ENCODE results near the gene GINS2. TPM values are rescaled to one million over a fixed set of nuclear protein-coding genes. Genes with fewer than 3 reads are reported as not detected.

GINS2 gene
- polyA plus RNA-seq, 1 experiment: 5.5 TPM

GRCh38 chr16:85709766-85710585, 21.2 kb upstream of the GINS2 start:
- CTCF ChIA-PET: interaction anchor here (0.8 to 1.8 kb wide), 2 partner anchors 8 to 434 kb away, joined by 4 to 10 read pairs; no protein-coding TSS in a partner anchor
- no peaks in the 10 kb centered on the region for H3K27me3 ChIP-seq (ENCODE audit: control insufficient read depth, insufficient read depth, low read length)
- no peak overlapping the region for H3K4me3 ChIP-seq (ENCODE audit: low read depth, low read length)
- no peak for TF ChIP-seq CTCF (IDR thresholded peaks at IDR 0.05; ENCODE audit: insufficient read depth, low read depth, low read length)
- no peak for DNase-seq (ENCODE audit: low read depth)
- POLR2A ChIA-PET: no interaction called here
- H3K36me3 ChIP-seq (ENCODE audit: control insufficient read depth, insufficient read depth, low read length): no peaks in the 10 kb centered on the region

- ChIA-PET POLR2A (no interaction called here), CTCF (interaction anchor here (1.8 kb wide), 1 partner anchor 10 kb away, joined by 10 read pairs; no protein-coding TSS in a partner anchor)
Measured at GRCh38 chr16:85708338-85708737, 19.6 kb upstream of the GINS2 start.

GRCh38 chr16:85707528-85708095, 18.9 kb upstream of the GINS2 start:
- Histone ChIP-seq H3K4me3 (ENCODE audit: low read depth, low read length) (no peak overlapping the region), H3K36me3 (ENCODE audit: control insufficient read depth, insufficient read depth, low read length) (no peaks in the 10 kb centered on the region), H3K27me3 (ENCODE audit: control insufficient read depth, insufficient read depth, low read length) (no peaks in the 10 kb centered on the region)
- DNase-seq (ENCODE audit: low read depth): no peak
- CTCF ChIA-PET: no interaction called here
- no peak for TF ChIP-seq CTCF (IDR thresholded peaks at IDR 0.05; ENCODE audit: insufficient read depth, low read depth, low read length)
- POLR2A ChIA-PET: no interaction called here

More at GRCh38 chr16:85708338-85708737, 19.6 kb upstream of the GINS2 start:
- H3K4me3 ChIP-seq (ENCODE audit: low read depth, low read length): no peak overlapping the region
- no peaks in the 10 kb centered on the region for H3K36me3 ChIP-seq (ENCODE audit: control insufficient read depth, insufficient read depth, low read length)
- no peaks in the 10 kb centered on the region for H3K27me3 ChIP-seq (ENCODE audit: control insufficient read depth, insufficient read depth, low read length)
- DNase-seq (ENCODE audit: low read depth): no peak
- no peak for TF ChIP-seq CTCF (IDR thresholded peaks at IDR 0.05; ENCODE audit: insufficient read depth, low read depth, low read length)

GRCh38 chr16:85706449-85707034, 17.8 kb upstream of the GINS2 start:
- no peak for DNase-seq (ENCODE audit: low read depth)
- ChIA-PET CTCF (interaction anchor here (0.6 kb wide), 1 partner anchor 8 kb away, joined by 3 read pairs; no protein-coding TSS in a partner anchor), POLR2A (no interaction called here)
- no peaks in the 10 kb centered on the region for H3K36me3 ChIP-seq (ENCODE audit: control insufficient read depth, insufficient read depth, low read length)
- H3K4me3 ChIP-seq (ENCODE audit: low read depth, low read length): no peak overlapping the region
- TF ChIP-seq CTCF (IDR thresholded peaks at IDR 0.05; ENCODE audit: insufficient read depth, low read depth, low read length): no peak
- no peaks in the 10 kb centered on the region for H3K27me3 ChIP-seq (ENCODE audit: control insufficient read depth, insufficient read depth, low read length)
